Prostate gland (tissue), 2 donors: Measurements from ENCODE around the gene EVI5.

Source experiments
- CTCF ChIP-seq, 4 experiments: fragments of 200-600 bp in 2 of 4; fragments of 450-650 bp in 2 of 4; sonication (generic) in 2 of 4; IDR thresholded peaks; 1 replicate in 3 of 4; 2 replicates in 1 of 4; pipeline ENCODE4 v1.5.1; 2016 to 2019; ENCODE audit warnings: antibody characterized with exemption in 4 of 4, mild to moderate bottlenecking in 2 of 4, moderate library complexity in 2 of 4
- POLR2A ChIP-seq: fragments of 450-650 bp; IDR thresholded peaks from one replicate; pipeline ENCODE4 v1.6.1; 2016; ENCODE audit warnings: antibody characterized with exemption, mild to moderate bottlenecking

DNA sequence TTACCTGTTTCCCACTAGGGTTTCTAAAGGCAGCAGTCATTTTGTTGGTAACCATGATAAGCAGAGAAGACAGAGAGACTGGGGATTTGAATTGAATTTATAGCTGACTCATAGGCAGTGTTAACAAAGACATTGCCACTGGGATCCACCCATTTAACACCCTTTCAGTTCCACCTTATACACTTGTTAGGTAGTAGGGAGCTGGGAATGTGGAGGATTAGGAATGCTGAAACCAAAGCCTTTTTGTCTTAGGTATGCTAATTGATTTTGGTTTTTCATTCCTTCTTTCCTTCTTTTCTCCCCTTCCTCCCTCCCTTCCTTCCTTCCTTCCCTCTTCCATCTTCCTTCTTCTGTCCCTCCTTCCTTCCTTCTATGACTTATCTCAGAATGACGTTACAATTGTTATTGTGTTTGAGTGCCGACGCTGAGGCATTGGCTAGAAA, 7.5 kb upstream of the EVI5 start:
- TF ChIP-seq CTCF (IDR thresholded peaks at IDR 0.05) (no peak), POLR2A (no peak)
